IPS-18a (cell line): Measurements from ENCODE around the gene SP8.

Source experiments
- H3K27ac ChIP-seq: one replicate; pipeline ENCODE4 v1.5.1; 2013; ENCODE audit warnings: low read length
- H3K27me3 ChIP-seq: one replicate; pipeline ENCODE4 v1.6.1; 2013; ENCODE audit warnings: mild to moderate bottlenecking, low read length; ENCODE audit not compliant: control insufficient read depth, insufficient read depth
- H3K36me3 ChIP-seq: one replicate; pipeline ENCODE4 v1.6.1; 2013; ENCODE audit warnings: low read depth, low read length; ENCODE audit not compliant: control insufficient read depth
- H3K4me1 ChIP-seq: one replicate; pipeline ENCODE4 v1.6.1; 2013; ENCODE audit warnings: low read depth, low read length; ENCODE audit not compliant: control insufficient read depth
- H3K4me3 ChIP-seq: one replicate; pipeline ENCODE4 v1.5.1; 2013; ENCODE audit warnings: low read length
- H3K9ac ChIP-seq: one replicate; pipeline ENCODE4 v1.6.1; 2013; ENCODE audit warnings: mild to moderate bottlenecking, low read length, moderate library complexity
- H3K9me3 ChIP-seq: one replicate; pipeline ENCODE4 v1.6.1; 2013; ENCODE audit warnings: low read depth, low read length; ENCODE audit not compliant: control insufficient read depth

The SP8 gene

GRCh38 chr7:20816372-20816959 is 29.8 kb upstream of the SP8 start:
- no peak overlapping the region for H3K27ac ChIP-seq
- H3K27me3 ChIP-seq: no peaks in the 10 kb centered on the region
- H3K36me3 ChIP-seq: no peaks in the 10 kb centered on the region
- H3K4me1 ChIP-seq: peaks cover 11% of the 10 kb centered on the region
- peak overlapping the region; percentile 9 for H3K9ac ChIP-seq
- H3K9me3 ChIP-seq: no peaks in the 10 kb centered on the region
- peak overlapping the region; percentile 27 for H3K4me3 ChIP-seq

GRCh38 chr7:20804345-20804744 is 17.7 kb upstream of the SP8 start:
- no peak overlapping the region for H3K27ac ChIP-seq
- no peaks in the 10 kb centered on the region for H3K9me3 ChIP-seq
- no peaks in the 10 kb centered on the region for H3K27me3 ChIP-seq
- no peaks in the 10 kb centered on the region for H3K36me3 ChIP-seq
- H3K4me1 ChIP-seq: peaks cover 22% of the 10 kb centered on the region
- no peak overlapping the region for H3K4me3 ChIP-seq
- no peak overlapping the region for H3K9ac ChIP-seq

DNA sequence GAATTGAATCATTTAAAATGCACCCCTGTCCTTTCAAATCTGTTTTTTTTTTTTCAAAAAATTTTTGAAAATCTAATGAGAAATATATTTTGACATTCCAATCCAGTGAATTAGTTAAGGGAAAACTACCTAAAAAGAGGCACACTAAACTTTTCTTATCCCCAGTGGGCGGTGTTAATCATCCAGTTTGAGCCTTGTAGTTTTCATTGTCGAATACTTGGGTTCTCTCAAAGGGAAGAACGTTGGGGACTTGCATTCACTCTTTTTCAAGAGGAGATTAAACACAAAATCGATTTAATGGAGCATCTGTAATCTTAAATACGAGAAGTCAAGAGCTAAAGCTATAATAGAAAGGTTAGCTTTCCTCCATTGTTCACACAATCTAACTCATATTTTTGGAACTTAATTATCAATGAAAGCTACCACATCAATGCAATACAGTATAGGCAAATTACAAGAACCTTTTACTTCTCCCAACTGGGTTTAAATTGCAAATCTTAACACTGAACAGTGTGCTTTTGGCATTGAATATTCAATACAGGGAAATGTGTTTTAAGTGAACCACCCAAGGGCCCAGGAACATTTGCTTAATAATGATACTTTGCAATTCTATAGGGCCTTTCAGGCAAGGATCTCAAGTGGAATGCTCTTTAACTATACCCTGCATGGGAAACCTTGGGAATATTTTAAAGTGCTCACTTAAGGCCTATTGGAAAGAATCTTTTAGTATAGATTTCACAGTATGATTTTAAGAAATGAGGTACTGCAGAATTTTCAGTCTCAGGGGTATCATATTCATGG is 13.1 kb upstream of the SP8 start:
- Histone ChIP-seq H3K27me3 (peaks cover 28% of the 10 kb centered on the region), H3K9ac (peak overlapping the region; percentile 53), H3K27ac (no peak overlapping the region), H3K9me3 (no peaks in the 10 kb centered on the region), H3K36me3 (no peaks in the 10 kb centered on the region), H3K4me3 (peak overlapping the region; percentile 44), H3K4me1 (peaks cover 42% of the 10 kb centered on the region)

GRCh38 chr7:20798694-20799121 is 12.0 kb upstream of the SP8 start:
- peaks cover 46% of the 10 kb centered on the region for H3K4me1 ChIP-seq
- peak overlapping the region; percentile 46 for H3K4me3 ChIP-seq
- no peaks in the 10 kb centered on the region for H3K9me3 ChIP-seq
- no peak overlapping the region for H3K27ac ChIP-seq
- H3K9ac ChIP-seq: no peak overlapping the region
- H3K27me3 ChIP-seq: peaks cover 38% of the 10 kb centered on the region
- no peaks in the 10 kb centered on the region for H3K36me3 ChIP-seq

GRCh38 chr7:20798081-20798693 is 11.5 kb upstream of the SP8 start:
- Histone ChIP-seq H3K9ac (no peak overlapping the region), H3K36me3 (no peaks in the 10 kb centered on the region), H3K9me3 (no peaks in the 10 kb centered on the region), H3K4me3 (peak overlapping the region; percentile 88), H3K4me1 (peaks cover 51% of the 10 kb centered on the region), H3K27ac (no peak overlapping the region), H3K27me3 (peaks cover 43% of the 10 kb centered on the region)

GRCh38 chr7:20797462-20798080 is 10.9 kb upstream of the SP8 start:
- Histone ChIP-seq H3K36me3 (no peaks in the 10 kb centered on the region), H3K4me3 (peak overlapping the region; percentile 88), H3K27me3 (peaks cover 49% of the 10 kb centered on the region), H3K27ac (no peak overlapping the region), H3K9me3 (no peaks in the 10 kb centered on the region), H3K9ac (peak overlapping the region; percentile 13), H3K4me1 (peaks cover 57% of the 10 kb centered on the region)

- Histone ChIP-seq H3K36me3 (no peaks in the 10 kb centered on the region), H3K4me1 (peaks cover 63% of the 10 kb centered on the region), H3K4me3 (peak overlapping the region; percentile 88), H3K27me3 (peaks cover 55% of the 10 kb centered on the region), H3K9ac (peak overlapping the region; percentile 13), H3K27ac (no peak overlapping the region), H3K9me3 (no peaks in the 10 kb centered on the region)
Measured at GRCh38 chr7:20797042-20797461, 10.4 kb upstream of the SP8 start.

DNA sequence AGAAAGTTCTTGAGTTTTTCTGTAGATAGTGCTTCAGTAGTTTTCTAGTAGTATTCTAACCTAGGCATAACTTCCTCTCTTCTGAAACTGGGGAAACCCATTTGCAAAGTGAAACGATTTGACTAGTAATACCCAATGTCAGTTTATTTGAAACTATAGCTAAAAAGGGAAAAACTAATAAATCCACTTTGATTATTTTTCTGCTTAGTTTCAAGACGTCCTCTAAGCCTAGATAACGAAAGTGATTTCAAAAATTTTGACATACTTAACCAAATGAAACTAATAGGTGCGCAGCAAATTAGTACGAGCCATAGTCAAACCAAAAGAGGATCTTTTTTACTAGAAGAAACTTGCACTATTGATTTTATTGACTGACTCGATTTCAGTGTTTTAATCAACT is 9.8 kb upstream of the SP8 start:
- Histone ChIP-seq H3K9ac (peak overlapping the region; percentile 13), H3K27me3 (peaks cover 60% of the 10 kb centered on the region), H3K4me3 (peak overlapping the region; percentile 88)

GRCh38 chr7:20795881-20796280 is 9.2 kb upstream of the SP8 start:
- H3K9ac ChIP-seq: peak overlapping the region; percentile 13
- peaks cover 66% of the 10 kb centered on the region for H3K27me3 ChIP-seq
- H3K4me3 ChIP-seq: peak overlapping the region; percentile 88
- H3K36me3 ChIP-seq: no peaks in the 10 kb centered on the region
- H3K4me1 ChIP-seq: peaks cover 68% of the 10 kb centered on the region
- H3K9me3 ChIP-seq: no peaks in the 10 kb centered on the region
- H3K27ac ChIP-seq: no peak overlapping the region

More for the DNA sequence above, 9.8 kb upstream of the SP8 start:
- peaks cover 68% of the 10 kb centered on the region for H3K4me1 ChIP-seq
- no peaks in the 10 kb centered on the region for H3K9me3 ChIP-seq
- H3K36me3 ChIP-seq: no peaks in the 10 kb centered on the region
- no peak overlapping the region for H3K27ac ChIP-seq

DNA sequence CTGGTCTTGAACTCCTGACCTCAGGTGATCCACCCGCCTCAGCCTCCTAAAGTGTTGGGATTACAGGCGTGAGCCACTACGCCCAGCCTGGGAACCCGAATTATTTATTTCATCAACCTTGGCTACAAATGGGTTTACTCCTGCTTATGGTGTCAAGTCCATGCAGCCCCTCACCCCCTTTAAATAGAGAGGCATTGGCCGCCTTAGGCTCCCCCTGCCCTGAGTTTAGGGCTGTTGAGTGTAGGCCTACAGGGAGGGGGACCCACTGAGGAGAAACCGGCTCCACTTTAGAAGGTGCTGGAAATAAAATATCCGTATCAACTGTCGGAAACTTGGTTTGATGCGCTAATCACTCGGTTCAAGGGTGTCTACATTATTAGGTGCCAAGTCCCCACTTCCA is 8.7 kb upstream of the SP8 start:
- H3K4me1 ChIP-seq: peaks cover 65% of the 10 kb centered on the region
- no peaks in the 10 kb centered on the region for H3K36me3 ChIP-seq
- no peaks in the 10 kb centered on the region for H3K9me3 ChIP-seq
- H3K9ac ChIP-seq: no peak overlapping the region
- peaks cover 72% of the 10 kb centered on the region for H3K27me3 ChIP-seq
- no peak overlapping the region for H3K27ac ChIP-seq
- peak overlapping the region; percentile 88 for H3K4me3 ChIP-seq

GRCh38 chr7:20794676-20795075 is 8.0 kb upstream of the SP8 start:
- Histone ChIP-seq H3K27me3 (peaks cover 78% of the 10 kb centered on the region), H3K9me3 (no peaks in the 10 kb centered on the region), H3K4me3 (peak overlapping the region; percentile 0), H3K36me3 (no peaks in the 10 kb centered on the region), H3K27ac (no peak overlapping the region), H3K4me1 (peaks cover 65% of the 10 kb centered on the region), H3K9ac (no peak overlapping the region)
